Embryonic facial prominence (tissue), 1 donor: ENCODE data around the gene ATXN7L3.

Source experiments
- DNase-seq: peaks from one replicate; pipeline ENCODE4 v3.0.0-alpha.2; 2016; ENCODE audit errors: extremely low spot score

The ATXN7L3 gene

DNA sequence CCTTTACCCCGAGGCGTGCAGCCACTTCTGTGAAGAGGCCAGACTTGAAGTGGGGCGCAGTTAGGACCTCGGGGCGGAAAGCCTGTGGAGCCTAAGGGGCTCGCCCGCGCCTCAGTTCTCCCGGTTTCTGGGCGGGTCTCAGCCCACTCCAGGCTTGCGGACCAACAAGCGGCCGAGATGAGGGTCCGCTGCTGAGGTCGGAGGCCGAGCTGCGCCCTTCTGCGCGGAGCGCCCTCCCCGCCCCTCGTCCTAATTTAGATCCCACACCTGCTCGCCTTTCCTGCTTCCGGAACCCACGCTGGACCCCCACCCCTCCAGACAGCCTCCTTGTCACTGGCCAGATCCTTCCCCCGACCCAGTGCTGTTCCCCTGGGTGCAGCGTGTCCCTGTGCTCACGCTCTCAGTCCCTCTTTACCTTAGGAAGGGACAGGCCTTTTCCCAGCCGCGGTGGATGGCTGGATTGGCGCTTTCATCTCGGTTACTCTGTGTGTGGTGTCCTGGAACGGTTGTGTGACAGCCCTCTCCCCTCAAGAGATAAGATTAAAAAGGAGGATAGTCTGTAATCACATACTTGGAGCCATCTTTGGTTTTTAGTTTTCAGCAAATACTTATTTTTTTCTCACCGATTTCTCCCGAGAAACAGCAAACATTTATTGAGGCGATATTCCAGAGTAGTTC, 933 bp upstream of the ATXN7L3 start:
- DNase-seq = no peak

DNA sequence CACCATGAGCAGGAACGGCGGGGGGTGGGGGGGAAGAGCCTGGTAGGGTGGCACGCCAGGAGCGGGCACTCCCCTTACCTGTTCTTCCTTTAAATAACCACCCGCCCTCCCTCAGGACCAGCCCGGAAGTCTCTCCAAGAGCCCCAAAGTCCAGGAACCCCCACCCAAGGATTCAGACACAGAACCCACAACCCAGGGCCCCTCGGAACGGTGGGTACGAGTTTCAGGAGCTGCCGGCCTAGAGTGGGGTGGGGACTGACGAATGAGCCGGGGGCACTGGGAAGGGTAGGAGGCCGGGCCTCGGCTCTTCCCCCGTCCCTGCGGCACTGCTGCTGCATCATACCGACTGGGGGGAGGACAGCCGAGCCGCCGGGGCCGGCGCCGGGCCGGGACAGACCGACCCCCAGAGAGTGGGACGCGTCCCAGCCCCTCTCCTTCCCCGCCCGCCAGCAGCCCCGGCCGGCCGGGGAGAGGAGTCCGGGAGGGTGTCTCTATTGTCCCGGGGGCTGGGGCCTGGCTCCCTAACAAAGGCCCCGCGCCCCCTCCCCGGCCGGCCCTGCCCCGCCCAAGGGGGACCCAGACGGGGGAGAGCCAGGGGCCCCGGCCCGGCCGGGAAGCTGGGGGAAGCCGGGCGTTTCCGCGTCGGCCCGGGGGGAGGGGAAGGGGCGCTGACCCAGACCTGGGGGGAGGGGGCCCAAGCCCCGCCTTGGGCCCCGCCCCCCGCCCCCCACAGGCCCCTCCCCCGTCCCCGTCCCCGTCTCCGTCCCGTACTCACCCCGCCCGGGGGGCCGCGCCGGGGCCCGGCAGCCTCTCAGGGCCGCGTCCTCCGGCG, 747 bp downstream of the ATXN7L3 start:
- DNase-seq = peak; percentile 30

- DNase-seq = no peak
Measured at GRCh38 chr17:44197980-44198720, 1.5 kb downstream of the ATXN7L3 start.

DNA sequence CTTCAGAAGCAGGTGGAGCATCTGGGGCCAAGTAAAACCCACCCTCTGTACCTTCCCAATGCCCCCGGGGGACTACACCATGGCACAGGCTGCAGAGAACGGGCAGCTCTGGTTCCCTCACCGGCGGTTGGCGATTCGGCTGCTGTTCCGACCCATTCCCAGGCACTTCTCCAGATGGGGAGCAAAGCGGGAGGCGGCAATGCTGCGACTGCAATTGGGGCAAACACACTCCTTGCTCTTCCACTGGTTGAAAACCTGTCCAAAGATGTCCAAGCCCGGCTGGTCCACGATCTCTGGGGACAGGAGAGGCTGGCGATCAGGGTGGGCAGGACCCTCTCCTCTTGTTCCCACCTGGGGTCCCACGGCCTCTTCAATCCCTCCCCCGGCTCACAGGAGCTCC, 2.6 kb downstream of the ATXN7L3 start:
- no peak for DNase-seq

DNA sequence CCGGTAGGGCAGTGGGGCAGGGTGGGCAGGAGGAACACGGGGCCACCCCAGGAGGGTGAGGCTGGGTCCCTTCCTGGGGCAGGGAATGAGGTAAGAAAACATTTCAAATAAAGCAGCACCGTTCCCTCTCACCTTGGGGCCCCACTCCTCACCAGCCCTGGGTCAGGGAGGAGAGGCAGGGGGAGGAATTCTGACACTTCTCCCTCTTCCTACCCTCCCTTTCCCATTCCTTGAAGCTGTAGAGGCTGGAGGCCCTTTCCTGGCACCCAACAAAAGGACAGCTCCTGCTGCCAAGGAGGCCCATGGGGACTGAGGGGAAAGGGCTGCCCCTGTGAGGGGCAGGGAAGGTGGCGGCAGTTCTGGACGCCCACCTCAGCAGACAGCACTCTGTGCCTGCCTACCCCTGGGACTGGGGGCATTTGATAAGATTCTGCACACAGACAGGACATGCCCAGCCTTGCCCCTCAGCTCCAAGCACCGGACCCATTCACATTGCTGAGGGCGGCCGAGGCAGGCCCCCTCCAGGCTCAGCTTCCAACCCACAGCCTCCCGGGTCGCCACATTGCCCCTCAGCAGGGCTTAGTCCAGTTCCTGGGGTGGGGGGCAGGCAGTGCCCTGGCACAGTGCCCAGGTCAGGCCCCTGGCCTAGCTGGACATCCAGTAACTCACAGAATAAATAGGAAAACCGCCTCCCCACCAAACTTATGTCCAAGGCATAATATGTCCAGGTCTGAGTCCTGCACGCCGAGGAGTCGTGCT, 6.2 kb downstream of the ATXN7L3 start:
- no peak for DNase-seq

- no peak for DNase-seq
Measured at GRCh38 chr17:44192750-44193149, 6.9 kb downstream of the ATXN7L3 start.

DNA sequence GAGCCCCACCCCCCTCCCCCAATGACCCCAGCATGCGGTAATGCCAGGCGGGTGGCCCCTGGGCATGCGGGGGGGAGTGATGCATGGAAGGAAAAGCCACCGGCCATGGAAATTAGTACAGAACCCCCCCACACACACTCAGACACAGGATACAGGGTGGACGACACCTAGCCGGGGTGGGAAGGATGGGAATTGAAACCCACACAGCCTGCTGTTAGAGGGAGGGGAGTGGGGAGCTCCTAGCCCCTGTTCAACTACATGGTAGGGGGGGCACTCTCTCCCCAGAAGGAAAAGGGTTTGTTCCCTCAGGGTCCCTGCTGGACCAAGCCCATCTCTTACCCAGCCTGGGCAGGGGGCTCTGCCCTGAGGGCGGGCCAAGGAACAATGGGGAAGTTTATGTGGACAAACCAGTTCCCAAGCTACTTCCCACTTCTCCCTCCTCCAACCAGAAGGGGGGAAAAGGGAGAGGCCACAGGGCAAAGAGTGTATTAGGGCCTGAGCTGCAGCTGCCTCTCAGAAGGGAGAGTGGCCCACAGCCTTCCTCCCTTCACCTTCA, 7.7 kb downstream of the ATXN7L3 start:
- DNase-seq = no peak

DNA sequence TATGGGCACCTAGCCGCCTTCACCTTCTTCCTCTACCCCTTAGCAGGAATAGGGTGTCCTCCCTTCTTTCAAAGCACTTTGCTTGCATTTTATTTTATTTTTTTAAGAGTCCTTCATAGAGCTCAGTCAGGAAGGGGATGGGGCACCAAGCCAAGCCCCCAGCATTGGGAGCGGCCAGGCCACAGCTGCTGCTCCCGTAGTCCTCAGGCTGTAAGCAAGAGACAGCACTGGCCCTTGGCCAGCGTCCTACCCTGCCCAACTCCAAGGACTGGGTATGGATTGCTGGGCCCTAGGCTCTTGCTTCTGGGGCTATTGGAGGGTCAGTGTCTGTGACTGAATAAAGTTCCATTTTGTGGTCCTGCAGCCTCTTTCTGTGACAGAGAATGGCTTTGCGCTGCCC, 8.3 kb downstream of the ATXN7L3 start:
- no peak for DNase-seq

DNA sequence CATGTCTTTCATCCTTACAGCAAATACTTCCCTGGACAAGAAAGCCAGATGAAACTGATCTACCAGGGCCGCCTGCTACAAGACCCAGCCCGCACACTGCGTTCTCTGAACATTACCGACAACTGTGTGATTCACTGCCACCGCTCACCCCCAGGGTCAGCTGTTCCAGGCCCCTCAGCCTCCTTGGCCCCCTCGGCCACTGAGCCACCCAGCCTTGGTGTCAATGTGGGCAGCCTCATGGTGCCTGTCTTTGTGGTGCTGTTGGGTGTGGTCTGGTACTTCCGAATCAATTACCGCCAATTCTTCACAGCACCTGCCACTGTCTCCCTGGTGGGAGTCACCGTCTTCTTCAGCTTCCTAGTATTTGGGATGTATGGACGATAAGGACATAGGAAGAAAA, 9.2 kb downstream of the ATXN7L3 start:
- DNase-seq = no peak

DNA sequence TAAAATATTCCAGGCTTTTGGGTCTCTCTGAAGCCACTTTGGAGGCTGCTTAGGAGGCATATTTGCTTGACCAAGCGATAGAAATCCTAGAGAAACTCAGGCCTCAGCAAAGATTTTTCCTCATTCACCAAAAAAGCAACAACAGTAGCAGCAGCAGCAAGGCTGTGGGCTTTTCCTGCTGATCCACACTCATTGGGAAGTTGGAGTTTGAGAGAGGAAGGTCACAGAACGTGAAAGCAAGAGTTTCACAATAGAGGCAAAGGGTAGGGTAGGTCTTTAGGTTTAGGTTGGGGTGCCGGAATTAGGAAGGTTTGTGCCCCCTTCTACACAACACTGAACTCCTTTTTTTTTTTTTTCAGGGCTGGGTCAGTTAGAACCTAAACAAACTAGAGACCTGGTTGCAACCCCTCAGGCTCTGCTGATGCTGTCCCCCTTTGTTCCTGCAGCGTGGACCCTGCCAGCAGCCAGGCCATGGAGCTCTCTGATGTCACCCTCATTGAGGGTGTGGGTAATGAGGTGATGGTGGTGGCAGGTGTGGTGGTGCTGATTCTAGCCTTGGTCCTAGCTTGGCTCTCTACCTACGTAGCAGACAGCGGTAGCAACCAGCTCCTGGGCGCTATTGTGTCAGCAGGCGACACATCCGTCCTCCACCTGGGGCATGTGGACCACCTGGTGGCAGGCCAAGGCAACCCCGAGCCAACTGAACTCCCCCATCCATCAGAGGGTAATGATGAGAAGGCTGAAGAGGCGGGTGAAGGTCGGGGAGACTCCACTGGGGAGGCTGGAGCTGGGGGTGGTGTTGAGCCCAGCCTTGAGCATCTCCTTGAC, 10.9 kb downstream of the ATXN7L3 start:
- DNase-seq = no peak

DNA sequence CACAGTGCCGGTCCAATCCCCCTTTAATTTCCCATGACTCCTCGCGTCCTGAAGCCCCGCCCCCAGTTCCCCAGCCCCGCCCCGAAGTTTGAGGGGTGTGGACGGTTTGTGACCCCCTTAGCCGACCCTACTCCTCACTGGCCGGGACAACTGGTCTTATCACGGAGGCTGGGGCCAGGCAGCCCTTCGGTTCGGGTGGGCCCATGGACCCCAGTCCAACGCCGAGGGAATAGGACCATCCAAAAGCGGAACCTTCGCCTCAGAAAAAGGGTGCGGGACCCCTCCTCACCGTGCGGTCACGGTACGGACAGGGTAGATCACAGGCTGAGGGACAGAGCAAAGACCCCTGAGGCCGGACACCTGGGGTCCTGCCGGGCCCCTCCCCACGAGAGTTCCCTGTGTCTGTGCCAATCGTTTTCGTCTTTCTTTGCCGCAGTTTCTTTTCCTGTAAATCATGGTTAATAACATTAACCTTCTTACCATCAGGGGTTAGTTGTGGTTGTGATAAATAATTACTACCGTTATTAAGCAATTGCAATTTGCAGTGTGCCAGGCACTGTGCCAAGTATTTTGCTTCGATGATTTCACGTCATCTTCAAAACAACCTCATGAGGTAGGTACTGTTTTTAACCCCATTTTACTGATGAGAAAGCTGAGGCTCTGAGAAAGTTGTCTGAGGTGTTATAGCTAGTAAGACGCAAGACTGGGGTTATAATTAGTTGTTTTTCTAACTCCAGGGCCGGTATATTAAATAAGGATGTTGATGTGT, 12.4 kb downstream of the ATXN7L3 start:
- DNase-seq = no peak

DNA sequence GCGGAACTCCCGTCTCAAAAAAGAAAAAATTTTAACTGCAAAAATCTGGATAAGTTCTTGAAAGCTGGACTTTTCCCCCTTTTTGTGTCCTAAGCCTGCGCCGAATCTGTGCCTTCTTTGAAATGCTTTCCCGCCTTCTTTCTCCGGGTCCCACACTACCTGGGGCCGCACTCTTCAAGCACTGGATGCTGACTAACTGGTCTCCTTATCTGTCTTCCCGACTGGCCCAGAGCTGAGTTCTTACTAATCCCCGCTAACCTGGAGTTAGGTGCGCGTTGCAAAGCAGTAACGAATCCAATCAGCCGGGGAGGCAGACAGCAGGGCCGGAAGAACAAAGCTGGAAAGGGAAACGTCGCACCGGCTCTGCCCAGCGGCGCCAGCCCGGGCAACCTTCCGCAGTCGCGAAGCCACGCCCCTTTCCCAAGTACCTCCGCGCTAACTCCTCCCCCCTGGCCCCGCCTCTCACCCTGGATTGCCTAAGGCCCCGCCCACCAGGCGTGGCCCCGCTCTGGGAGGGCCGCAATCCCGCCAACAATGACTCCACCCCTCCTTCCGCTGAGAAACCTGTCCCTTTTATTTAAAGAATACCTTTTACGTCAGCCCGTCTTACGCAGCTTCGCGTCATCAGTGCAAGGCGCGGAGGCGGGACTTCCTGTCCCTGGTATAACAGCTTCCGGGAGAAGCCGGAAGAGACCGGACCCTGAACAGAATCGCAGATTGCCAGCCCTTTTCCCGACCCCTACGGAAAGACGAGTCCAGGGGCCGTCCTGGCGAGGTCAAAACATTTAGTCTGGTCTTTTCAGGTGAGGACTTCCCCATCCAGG, 13.2 kb downstream of the ATXN7L3 start, which contains the start of gene TMUB2:
TSS of gene TMUB2 (plus strand) at position 666 of the 824 bp plus-strand sequence. CDS start 737 bp downstream, outside the sequence.
- peak; percentile 100 for DNase-seq

GRCh38 chr17:44184212-44184810, 15.4 kb downstream of the ATXN7L3 start:
- no peak for DNase-seq

- no peak for DNase-seq
Measured at GRCh38 chr17:44183024-44183423, 16.7 kb downstream of the ATXN7L3 start.

- no peak for DNase-seq
Measured at GRCh38 chr17:44178133-44178532, 21.6 kb downstream of the ATXN7L3 start.

DNA sequence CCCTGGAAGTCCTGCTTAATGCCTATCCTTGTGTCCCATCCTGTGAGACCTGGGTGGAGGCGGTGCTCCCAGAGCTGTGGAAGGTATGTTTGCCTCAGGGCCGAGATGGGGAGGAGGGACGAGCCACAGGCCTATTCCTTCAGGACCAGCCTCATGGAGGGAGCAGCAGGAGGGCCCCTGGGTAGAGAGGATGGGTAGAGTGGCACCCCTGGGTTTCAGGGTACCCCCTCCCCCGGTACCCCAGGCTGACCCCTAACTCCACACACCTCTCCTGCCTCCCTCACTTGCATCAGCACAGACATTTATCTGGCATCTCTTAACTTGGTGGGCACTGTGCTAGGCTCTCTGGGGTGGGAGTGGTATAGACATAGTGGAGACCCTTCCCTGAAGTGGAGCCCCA, 22.0 kb downstream of the ATXN7L3 start:
- DNase-seq = no peak

GRCh38 chr17:44176671-44177501, 22.8 kb downstream of the ATXN7L3 start:
- DNase-seq = no peak

GRCh38 chr17:44176257-44176656, 23.4 kb downstream of the ATXN7L3 start:
- no peak for DNase-seq
